Skin of body (tissue), 2 donors: ENCODE measurements around the gene KCND1. TPM values are rescaled to one million over a fixed set of nuclear protein-coding genes. Genes with fewer than 3 reads are reported as not detected.
A peak's percentile ranks its signal among the peaks of the same experiment; 100 is the strongest.

Experiments
- DNase-seq: peaks from one replicate; lab custom pipeline; 2025; lab: John Stamatoyannopoulos, UW
- total RNA-seq: library from RNA; depleted of rRNA; stranded (reverse); fragments of >200 nt; gene quantifications from one replicate; pipeline ENCODE4 v1.2.3, GENCODE V29; 2014

Gene KCND1
- total RNA-seq, 1 donor from 2014 or later, result 2.7 TPM

- no peak for DNase-seq
Observed at GRCh38 chrX:48938721-48939425, 32.8 kb downstream of the KCND1 start.

- DNase-seq, result no peak
Observed at GRCh38 chrX:48937054-48937907, 34.4 kb downstream of the KCND1 start.

- no peak for DNase-seq
Observed at GRCh38 chrX:48936429-48937053, 35.1 kb downstream of the KCND1 start.

DNA sequence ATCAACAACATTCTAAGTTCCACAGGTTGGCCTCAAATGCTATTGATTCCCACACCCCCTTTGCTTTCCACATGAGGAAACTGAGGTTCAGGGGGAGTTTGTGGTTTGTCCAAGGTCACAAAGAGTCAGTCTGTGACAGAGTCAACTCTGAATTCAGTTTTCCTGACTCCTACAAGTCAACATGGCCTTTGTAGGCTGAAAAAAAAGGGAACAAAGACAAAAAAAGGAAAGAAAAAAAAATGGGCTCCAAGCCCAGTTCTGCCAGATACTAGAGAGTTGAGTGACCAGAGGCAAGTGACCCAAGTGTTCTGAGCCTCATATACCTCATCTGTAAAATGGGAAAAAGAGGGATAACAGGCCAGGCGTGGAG is 36.4 kb downstream of the KCND1 start:
- no peak for DNase-seq

DNA sequence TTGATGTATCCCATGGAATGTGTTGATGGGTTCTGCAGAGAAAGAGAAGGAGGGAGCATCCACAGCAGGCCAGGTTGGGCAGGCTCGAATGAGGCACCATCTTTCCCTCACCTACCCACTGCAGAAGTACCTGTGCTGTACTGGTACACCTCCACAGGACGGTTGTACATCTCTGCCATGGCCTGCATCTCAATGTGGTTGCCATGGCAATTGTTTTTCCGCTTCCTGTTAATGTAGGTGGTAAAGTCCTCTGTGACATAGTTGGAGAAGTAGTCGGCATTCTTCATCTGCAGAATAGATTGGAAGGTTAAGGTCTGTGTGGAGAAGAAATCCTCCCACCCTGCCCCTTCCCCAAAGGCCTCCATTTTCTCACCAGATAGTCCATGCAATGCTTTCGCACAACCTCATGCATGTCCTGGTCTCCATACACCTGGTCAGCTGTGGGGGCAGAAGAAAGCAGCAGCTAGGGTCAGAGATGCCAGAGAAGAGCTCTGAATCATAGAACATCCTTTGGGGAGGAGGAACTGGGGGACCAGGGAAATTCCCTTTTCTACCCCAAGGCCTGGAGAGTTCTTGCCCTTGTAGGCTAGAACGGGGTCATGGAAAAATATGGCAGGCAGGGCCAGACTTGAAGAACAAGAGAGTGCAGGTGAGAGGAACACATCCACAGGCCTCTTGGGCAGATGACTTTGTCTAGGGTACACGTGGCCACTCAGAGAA is 36.9 kb downstream of the KCND1 start:
- DNase-seq, result no peak

DNA sequence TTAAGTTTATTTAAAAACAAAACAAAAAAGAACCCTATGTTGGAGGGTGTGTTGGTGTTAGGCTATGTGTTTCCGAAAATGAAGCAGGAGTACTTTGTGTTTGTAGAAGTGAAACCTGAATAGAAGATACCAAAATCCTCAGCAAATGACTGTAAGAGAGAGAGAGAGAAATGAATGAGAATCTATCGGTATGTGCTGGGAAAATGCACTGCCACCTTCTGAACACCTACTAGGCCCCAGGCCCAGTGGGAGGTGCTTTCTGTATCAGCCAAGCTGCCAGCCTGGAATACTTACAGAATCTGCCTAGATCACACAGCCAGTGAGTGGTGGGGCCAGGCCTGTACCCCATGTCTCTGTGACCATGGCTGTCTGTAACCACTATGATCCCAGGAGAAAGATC is 37.9 kb downstream of the KCND1 start:
- no peak for DNase-seq

- DNase-seq, result no peak
Observed at GRCh38 chrX:48927736-48928382, 43.8 kb downstream of the KCND1 start.

- DNase-seq, result no peak
Observed at GRCh38 chrX:48927123-48927522, 44.5 kb downstream of the KCND1 start.

- DNase-seq, result no peak
Observed at GRCh38 chrX:48924270-48924669, 47.4 kb downstream of the KCND1 start.

GRCh38 chrX:48923771-48924170 is 47.9 kb downstream of the KCND1 start:
- DNase-seq, result no peak

GRCh38 chrX:48920718-48921104 is 50.9 kb downstream of the KCND1 start:
- no peak for DNase-seq

DNA sequence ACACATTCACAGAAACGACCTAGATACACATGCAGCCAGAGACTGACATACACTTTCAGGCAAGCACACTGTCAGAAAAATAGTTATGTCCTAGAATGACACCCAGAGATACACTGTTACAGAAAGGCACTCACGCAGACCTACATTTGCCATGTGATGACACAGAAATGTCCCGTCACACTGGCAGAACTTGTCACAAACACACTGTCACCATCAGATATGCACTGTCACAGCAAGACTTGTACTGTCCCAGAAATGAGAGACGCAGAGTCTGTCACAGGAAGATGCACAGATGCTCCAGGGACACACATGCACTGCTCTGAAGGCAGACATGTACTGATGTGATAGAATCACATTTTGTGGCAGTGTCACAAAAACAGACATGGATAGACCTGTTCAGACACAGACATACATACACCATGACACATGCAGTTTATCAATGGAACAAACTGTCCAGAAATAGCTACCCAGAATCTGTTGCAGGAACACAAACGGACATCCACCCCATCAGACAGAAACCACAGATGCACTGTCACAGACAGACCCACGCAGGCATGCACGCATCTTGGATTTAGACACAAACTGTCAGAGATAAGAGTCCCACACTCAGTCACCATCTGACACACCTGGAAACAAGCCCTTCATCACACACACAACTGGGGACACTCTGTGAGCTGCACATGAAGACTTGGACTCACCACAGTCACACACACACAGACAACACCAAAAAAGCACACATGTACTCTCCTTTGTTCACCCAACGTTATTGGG is 51.5 kb downstream of the KCND1 start:
- peak; percentile 1 for DNase-seq

- DNase-seq, result no peak
Observed at GRCh38 chrX:48919360-48919841, 52.2 kb downstream of the KCND1 start.

- DNase-seq, result peak; percentile 57
Observed at GRCh38 chrX:48918643-48919340, 52.9 kb downstream of the KCND1 start, which contains the start of gene PIM2. Gene PIM2 (minus strand): TSS chrX:48919024. CDS start chrX:48918834, 190 bp downstream.

DNA sequence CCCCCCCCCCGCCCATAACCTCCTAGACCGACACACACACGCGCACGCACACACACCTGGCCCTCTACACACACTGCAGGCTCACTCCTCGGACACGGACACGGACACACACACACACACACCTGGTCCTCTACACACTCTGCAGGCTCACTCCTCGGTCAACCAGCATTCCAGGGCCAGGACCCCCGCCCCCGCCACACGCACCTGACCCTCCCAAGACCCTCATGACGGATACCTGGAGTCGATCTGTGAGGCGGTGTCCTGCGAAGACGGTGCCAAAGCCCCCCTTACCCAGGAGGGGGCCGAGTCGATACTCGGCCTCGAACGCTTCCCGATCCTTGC is 53.4 kb downstream of the KCND1 start:
- DNase-seq, result no peak

DNA sequence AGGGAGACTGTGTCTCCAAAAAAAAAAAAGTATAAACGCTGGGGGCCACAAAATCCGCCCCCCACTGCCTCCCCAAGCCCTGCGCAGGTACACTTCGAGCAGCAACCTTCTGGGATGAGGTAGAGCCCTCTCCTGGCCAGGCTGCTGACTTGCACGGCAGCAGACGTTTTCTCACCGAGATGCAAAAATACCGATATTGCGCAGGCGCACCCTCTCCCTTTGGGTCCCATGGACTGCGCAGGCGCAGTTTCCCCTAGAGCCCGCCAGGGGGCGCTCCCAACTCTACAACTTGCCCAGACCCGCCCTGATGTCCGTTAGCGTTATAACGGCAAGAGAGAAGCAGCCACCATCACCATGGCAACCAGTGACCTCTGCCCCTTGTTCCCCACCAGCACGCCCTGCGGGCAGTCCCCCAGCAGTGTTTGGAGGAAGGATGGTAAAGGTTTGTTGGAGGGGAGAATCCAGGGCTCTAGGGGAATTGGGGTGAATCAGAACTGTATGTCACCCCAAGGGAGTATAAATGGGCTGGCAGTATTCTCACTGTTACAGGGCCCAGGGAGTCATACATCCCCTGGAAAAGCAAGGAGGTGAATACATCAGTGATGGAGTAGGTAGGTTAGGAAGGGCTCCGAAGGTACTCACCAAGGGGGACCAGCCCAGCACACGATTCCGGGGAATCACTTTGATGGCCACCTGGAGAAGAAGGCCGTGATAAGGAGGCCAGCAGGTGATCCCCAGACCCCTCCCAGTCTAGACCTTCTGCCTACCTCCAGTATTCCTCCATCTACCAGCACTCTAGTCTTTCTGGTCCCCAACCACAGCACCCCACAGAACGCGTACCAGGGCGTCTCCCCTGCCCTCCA is 54.3 kb downstream of the KCND1 start:
- peak; percentile 90 for DNase-seq

- no peak for DNase-seq
Observed at GRCh38 chrX:48914593-48915493, 56.8 kb downstream of the KCND1 start.
